ENCODE measurements around the gene LEO1.

Gene LEO1

DNA sequence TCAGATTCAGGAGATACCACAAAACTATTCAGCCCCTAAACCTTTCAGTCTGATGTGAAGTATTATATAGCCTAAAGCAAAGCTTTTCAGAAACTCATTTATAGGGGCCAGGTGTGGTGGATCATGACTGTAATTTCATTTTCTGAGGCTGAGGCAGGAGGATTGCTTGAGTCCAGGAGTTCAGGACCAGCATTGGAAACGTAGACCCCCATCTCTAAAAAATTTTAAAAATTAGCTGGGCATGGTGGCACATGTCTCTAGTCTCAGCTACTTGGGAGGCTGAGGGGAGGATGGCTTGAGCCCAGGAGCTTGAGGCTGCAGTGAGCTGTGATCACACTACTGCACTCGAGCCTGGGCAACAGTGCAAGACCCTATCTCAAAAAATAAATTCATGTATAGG, 82.1 kb downstream of the LEO1 start:
- DNase-seq (ENCODE audit: low read depth), result no peak
- no peak overlapping the region for H3K4me3 ChIP-seq (ENCODE audit: low read length)
- TF ChIP-seq, protein P1, sequence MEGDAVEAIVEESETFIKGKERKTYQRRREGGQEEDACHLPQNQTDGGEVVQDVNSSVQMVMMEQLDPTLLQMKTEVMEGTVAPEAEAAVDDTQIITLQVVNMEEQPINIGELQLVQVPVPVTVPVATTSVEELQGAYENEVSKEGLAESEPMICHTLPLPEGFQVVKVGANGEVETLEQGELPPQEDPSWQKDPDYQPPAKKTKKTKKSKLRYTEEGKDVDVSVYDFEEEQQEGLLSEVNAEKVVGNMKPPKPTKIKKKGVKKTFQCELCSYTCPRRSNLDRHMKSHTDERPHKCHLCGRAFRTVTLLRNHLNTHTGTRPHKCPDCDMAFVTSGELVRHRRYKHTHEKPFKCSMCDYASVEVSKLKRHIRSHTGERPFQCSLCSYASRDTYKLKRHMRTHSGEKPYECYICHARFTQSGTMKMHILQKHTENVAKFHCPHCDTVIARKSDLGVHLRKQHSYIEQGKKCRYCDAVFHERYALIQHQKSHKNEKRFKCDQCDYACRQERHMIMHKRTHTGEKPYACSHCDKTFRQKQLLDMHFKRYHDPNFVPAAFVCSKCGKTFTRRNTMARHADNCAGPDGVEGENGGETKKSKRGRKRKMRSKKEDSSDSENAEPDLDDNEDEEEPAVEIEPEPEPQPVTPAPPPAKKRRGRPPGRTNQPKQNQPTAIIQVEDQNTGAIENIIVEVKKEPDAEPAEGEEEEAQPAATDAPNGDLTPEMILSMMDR (IDR thresholded peaks at IDR 0.05; ENCODE audit: insufficient read depth, low read depth, low read length, missing control alignments), result no peak

DNA sequence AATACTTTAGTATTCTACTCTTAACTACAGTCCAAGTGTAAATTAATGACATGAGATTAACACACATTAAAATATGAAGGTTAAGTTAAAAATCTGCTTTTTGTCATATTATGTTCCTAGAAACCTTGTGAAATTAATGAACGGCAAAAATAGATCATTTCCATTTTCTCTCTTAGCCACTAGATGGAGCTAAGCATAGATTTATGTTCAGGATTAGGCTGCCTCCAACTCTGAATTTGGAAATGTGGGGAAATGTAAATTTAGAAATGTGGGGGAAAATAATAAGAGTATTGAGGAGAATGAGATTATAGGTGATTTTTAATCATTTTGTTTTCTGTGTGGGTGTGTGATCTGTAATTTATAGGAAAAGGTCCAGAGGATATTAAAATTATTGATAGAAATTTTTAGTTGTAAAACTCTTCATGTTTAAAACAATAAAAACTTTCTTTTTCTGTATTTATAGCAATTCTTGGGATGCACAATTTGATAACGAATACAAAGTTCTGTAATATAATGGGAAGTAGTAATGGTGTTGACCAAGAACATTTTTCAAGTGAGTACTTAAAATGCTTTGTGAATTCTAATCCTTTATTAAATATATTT, 82.9 kb downstream of the LEO1 start:
- no peak overlapping the region for H3K4me3 ChIP-seq (ENCODE audit: low read length)
- DNase-seq (ENCODE audit: low read depth), result peak; percentile 32
- TF ChIP-seq, protein P1 (IDR thresholded peaks at IDR 0.05; ENCODE audit: insufficient read depth, low read depth, low read length, missing control alignments), result peak; percentile 61
